Measurements from ENCODE around the gene DNMBP.

Gene DNMBP, protein sequence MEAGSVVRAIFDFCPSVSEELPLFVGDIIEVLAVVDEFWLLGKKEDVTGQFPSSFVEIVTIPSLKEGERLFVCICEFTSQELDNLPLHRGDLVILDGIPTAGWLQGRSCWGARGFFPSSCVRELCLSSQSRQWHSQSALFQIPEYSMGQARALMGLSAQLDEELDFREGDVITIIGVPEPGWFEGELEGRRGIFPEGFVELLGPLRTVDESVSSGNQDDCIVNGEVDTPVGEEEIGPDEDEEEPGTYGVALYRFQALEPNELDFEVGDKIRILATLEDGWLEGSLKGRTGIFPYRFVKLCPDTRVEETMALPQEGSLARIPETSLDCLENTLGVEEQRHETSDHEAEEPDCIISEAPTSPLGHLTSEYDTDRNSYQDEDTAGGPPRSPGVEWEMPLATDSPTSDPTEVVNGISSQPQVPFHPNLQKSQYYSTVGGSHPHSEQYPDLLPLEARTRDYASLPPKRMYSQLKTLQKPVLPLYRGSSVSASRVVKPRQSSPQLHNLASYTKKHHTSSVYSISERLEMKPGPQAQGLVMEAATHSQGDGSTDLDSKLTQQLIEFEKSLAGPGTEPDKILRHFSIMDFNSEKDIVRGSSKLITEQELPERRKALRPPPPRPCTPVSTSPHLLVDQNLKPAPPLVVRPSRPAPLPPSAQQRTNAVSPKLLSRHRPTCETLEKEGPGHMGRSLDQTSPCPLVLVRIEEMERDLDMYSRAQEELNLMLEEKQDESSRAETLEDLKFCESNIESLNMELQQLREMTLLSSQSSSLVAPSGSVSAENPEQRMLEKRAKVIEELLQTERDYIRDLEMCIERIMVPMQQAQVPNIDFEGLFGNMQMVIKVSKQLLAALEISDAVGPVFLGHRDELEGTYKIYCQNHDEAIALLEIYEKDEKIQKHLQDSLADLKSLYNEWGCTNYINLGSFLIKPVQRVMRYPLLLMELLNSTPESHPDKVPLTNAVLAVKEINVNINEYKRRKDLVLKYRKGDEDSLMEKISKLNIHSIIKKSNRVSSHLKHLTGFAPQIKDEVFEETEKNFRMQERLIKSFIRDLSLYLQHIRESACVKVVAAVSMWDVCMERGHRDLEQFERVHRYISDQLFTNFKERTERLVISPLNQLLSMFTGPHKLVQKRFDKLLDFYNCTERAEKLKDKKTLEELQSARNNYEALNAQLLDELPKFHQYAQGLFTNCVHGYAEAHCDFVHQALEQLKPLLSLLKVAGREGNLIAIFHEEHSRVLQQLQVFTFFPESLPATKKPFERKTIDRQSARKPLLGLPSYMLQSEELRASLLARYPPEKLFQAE (N-terminal part only)

DNA sequence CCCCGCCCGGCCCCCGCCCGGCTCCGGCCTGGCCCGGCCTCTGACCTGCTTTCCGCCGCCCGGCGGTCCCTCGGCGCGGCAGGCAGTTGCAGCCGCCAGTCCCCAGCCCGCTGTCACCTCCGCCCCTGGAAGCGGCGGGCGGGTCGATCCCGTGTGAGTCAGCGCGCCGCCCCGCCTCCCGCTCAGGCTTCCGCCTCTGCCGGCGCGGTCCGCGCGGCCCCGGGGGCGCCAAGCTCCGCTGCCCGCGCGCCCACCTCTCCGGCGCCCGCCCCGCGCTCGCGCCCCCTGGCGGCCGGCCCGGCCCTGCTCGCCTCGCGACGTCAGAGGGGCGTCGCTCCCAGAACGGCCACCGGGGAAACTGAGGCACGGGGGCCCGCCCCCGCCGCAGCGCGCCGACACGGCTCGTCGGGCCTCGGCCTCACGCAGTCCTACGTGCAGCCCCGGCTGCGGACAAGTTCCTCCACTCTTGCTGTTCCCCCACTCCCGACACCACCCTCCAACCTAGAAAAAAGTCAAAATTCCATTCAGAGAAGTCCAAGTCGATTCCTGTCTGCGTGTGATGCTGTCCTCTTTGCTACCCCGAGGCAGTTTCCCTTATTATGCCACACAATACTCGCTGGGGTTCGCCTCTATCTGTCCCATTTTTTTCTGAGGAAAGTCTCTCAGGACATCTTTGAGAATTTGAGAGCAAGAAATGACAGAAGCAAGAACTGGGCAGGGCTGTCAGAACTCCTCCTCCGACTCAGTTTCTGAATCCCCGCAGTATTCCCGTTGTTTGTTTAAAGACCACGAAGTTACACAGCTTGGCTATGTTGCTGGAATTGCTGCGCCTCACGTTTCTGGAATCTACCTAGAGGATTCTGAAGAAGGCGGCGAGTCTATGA is at the start of gene DNMBP:
DNMBP (minus strand) TSS at position 155 of the 884 bp plus-strand sequence. CDS start 37,823 bp downstream, outside the sequence.
- peak in 1 of 2 experiments; percentile 81 for DNase-seq

DNA sequence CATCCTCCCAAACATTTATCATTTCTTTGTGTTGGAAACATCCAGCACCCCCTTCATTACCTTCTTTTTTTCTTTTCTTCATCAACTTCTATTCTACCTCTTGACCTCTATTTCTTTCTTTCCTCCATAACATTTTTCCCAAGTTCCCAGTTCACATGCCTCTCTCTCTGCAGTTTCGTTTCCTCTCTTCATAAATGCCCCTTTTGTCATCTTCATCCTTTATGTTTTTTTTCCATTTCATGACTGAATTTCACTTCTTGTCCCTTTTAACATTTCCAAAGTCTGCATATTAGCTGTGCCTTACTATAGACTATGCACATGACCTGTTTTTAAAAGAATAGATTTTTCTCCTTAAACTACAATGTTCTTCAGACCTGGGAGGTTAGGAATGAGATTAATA is 48.2 kb upstream of the DNMBP start:
- DNase-seq: no peak

DNA sequence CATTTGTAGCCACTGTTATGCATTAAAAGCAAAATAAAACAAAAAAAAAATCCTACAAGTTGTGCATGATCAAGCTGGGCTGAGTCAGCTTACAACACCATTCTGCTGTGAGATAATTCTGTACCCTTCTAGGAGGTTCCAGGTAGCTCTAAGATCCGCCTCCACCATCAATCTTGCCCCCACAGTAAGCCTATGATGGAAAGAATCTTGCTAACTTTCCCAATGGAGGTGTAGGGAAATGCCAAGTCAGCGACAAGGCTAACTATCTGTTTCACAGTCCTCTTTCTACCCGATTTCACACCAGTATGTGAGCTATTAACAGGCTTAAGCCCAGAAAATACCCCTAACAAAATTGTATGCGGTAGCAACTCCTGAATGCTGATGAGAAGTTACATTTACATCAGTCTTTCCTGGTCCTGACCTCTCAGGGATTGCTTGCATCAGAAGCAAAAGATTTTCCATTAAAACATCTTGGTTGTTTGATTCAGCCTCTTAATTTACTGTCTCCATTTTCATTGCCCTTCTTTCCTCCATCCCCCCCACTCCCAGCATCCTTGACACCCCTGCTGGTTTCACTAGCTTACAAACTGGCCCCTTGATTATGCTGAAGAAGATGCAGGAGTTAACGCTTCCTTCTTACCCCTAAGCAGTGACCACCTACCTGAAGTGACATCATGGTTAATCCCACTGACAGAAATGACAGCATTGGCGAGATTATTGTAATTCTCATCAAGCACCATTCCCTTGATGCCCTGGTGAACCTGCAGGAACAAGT is 44.1 kb upstream of the DNMBP start:
- DNase-seq: no peak

DNA sequence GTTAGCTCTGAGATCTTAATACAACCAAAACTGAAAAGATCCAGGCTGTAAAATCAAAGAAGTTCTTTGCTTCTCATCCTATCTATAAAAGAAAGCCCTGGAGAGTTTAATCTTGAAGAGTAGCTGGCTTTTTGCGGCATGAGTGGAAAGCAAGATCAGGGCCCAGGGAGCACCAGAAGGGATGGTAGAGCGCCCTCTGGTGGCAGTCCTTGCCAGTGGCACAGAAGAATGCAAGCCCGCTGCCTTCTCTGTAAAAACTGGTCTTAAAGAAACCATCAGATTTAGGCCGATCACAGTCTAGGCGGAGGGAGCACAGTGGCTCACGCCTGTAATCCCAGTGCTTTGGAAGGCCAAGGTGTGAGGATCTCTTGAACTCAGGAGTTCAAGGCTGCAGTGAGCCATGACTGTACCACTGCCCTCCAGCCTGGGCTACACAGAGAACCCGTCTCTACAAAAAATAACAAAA is 36.3 kb upstream of the DNMBP start:
- DNase-seq: peak; percentile 25 to 76

DNA sequence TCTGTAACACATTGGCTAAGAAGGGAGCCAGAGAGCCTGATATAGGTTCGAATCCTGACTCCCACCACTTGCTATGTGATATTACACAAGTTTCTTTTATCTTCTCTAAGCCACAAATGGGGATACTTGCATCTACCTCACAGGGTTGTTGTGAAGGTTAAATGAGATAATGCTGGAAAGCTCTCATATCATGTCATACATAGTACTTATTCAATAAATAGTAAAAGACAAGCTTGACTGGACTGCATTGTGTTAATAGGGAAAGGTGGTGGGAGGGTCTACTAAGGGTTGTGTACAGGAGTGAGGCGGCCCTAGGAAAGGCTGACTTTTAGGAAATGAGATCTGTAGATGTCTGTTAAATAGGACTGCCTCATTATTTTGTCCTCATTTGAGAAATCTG is 35.8 kb upstream of the DNMBP start:
- no peak for DNase-seq

DNA sequence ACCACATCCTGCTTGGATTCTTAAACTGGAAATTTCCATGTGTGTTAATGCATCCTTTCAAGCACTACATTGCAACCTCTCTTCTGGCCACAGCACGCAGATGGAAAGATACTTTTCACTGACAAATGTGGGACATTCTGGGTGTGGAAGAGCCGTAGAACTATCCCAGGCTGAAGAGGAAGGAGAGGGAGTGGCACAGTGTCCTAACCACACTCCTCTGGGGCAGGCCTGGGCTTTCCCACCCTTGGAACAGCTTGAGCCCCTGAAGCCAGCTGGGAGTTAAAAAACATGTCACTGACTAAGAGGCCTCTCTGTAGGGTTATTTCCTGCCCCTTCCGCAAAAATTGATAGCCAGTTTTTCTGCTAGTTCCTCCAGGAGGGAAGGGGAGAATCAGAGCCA is 34.0 kb upstream of the DNMBP start:
- DNase-seq: no peak

DNA sequence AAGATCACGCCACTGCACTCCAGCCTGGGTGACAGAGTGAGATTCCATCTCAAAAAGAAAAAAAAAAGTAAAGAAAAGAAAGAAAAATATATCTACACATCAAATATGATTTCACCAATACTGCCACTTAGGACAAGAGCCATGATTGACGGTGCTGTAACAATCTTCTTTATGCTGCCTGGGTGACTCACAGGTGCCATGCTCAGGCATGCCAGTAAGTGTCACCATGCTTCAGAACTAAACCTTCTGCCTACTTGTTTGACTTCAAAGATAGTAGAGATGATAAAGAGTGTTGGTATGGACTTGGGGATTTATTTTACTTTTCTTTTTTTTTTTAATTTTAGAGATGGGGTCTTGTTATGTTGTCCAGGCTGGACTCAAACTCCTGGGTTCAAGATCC is 33.6 kb upstream of the DNMBP start:
- DNase-seq: no peak

DNA sequence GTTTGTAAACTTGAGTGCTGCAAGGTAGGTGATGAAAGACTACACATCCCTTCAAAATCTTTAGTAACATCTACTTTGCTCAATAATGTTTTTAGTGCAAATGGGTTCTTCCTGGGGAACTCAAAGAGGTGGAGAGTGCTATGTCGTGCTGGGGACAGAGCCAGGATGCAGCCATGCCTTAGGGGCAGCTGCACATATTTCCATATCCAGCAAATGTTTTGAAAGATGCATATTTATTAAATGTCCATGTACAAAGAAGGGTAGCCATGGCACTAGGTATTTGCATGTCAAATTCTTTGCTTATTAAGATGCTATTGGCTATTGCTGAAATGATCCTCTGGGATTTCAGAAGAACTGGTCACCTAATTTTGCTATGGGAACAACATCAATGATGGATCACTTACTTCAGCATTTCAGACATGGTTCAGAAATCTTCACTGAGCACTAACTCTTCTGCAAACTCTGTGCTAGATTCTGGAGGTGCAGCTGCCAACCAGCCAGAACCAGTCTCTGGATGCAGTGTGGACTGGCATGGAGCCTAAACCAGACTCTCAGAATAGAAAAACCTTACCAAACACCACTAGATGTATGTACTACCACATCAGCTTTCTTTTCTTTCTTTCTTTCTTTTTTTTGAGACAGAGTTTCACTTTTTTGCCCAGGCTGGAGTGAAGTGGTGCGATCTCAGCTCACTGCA is 31.7 kb upstream of the DNMBP start:
- peak; percentile 77 to 86 for DNase-seq

DNA sequence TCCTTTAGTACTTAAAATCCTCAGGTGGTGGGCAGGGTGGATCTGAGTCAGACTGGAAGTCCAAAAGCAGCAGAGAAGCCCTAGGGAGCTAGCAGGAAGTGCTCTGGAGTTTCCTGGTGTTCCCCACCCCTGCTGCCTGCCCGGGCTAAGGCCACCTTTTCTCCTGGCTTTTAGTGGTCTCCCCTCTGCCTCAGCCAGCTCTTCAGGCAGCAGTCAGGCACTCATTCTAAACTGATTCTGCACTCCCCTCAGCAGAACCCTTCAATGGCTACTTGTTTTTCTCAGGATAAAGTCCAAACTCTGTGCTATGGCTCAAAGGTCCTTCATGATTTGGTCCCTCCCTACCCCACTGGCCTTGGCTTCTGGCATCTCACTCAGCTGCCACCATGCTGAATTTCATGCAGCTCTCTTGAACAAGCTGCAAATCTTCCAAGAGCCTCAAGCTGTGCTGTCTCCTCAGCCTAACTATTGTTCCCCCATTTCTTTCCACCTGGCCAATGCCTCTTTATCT is 28.9 kb upstream of the DNMBP start:
- no peak for DNase-seq

DNA sequence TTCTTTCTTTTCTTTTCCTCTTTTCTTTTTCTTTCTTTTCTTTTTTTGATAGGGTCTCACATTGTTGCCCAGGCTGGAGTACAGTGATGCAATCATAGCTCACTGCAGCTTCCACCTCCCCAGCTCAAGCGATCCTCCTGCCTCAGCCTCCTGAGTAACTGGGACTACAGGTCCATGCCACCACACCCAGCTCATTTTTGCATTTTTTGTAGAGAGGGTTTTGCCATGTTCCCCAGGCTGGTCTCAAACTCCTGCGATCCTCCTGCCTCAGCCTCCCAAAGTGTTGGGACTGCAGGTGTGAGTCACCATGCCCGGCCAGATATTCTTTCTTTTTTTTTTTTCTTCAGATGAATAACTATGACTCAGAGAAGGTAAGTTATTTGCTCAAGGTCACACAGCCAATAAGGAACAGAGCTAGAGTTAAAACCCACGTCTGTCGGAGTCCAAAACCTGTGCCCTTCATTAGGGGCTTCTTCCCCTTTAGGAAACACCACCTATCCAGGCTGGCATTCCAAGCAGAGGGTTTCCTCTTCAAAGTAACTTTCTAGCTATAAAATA is 28.1 kb upstream of the DNMBP start:
- DNase-seq: no peak

DNA sequence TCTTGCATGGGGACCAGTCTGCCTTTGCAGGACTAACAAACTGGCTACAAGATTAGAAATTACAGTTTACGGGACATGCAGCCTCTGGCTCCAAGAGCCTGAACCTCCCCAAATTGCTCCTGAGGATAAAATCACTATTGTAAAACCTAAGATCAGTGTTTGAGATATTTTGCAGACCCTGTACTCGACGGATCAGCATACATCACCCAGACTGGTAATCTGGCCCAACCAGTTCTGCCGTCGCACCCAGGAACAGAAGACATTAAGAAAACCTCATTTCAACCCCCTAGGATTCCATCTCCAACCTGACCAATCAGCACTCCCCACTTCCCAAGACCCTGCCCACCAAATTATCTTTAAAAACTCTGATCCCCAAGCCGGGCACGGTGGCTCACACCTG is 27.1 kb upstream of the DNMBP start:
- DNase-seq: no peak

DNA sequence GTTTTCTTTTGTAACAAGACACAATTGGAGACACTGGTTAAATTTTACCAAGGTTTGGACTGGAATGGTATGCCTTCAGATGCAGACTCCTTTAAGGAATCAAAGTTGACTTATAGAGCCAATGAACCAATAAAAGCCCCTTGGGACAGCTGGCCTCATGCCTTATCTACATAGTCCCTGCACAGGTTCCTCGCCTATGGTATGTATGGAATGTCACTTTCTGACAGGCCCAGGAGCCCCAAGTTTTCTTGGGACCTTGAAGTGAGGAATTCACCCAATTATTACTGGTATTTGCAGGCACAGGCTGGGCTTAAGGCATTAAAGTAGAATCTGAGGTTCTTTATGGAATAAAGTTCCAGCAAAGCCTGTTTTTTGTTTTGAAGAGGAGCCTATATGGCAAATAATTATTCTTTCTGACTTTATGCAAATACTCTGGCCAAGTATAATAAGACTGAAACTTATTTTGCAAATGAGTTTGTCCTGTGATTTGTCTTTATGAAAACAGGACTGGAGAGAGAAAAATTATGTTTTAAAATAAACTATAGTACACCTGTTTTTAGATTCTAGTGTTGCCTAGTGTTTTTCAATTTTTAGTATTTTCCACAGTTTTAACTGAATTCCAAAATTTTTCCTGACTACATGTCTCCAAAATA is 24.1 kb upstream of the DNMBP start:
- no peak for DNase-seq

DNA sequence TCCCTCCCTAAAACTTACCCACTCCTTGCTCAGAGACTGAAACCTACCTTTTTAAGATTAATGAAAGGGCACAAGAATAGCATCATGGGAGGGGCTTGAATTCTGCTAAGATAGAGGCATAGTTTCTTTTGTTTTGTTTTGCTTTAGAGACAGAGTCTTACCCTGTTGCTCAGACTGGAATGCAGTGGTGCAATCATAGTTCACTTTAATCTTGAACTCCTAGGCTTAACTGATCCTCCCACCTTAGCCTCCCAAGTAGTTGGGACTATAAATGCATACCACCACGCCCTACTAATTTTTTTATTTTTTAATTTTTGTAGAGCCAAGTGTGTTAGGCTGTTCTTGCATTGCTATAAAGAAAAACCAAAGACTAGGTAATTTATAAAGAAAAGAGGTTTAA is 17.7 kb upstream of the DNMBP start:
- DNase-seq: no peak

DNA sequence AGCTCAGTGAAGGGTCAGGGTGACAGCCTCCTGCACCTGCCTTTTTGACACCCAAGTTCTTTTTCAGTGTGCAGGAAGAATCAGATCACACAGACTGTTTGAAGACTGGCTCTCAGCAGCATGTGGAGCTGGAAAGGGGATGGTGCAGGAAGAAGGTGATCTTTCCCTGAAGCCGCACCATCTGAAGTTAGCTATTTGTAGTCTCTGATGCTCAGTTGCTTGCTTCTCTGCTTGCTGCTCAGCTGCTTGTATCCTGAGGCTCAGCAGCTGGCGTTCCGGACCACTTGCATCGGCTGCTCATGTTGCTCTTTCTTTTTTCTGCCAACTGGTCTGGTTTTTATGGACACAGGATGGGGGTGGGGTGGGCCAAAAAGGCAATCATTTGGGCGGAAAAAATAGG is 15.8 kb upstream of the DNMBP start:
- DNase-seq: peak; percentile 9 to 51

DNA sequence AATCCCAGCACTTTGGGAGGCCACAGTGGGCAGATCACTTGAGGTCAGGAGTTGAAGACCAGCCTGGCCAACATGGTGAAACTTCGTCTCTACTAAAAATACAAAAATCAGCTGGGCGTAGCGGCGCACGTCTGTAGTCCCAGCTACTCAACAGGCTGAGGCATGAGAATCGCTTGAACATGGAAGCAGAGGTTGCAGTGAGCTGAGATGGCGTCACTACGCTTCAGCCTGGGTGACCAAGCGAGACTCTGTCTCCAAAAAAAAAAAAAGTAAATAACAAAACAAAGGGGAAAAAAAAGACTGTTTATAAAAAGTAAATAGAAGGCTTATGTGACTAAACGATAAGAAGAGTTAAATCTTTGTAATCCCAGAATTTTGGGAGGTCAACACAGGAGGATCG is 15.0 kb upstream of the DNMBP start:
- no peak for DNase-seq

DNA sequence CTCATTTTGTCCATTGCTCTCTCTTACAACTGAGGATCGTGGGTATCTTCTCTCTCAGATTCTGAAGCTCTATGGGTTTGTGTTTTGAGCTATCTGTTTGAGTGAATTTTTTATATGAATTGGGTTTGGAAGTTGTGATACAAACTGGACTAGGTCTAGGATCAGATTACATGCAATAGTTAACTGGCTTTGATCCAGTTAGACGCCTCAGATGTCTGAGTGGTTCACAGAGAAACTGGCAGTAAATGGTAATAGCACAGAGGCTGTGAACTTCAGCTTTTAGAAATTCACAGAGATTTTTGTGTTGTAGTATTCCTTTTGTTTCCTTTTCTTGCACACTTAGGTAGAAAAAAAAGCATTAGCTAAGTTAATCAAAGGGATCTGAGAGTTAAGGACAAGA is 12.7 kb upstream of the DNMBP start:
- no peak for DNase-seq

DNA sequence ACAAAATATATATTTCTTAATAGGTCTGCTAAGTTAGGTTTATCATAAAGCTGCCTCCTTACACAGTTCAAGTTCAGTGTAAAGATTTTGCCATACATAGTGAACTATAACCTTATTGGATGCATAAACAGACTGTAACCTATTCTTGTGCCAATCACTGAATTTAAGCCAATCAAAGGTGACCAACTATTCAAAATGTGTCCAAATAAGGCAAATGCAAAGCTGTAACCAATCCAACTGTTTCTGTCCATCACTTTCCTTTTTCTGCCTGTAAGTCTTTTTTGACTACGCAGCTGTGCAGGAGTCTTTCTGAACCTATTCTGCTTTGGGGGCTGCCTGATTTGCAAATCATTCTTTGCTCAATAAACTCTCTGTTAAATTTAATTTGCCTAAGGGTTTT is 11.6 kb upstream of the DNMBP start:
- DNase-seq: peak; percentile 27 to 33

DNA sequence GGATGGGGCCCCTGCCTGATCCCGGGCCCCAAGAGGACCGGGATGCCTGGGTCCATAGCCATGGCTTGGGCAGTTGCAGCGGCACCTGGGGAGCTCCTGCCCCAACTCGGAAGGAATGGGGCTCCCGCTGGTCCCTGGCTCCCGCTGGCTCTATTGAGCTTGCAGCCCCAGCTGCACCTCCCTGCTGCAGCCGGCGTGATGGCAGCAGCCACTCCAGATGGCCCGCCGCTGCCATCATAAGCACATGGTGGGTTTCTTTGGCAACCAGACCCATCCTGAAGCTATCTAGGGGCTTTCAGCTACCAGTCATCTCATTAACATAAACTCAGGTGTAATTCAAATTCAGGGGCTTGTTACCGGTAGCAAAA is 11.1 kb upstream of the DNMBP start:
- peak in 1 of 2 experiments; percentile 24 for DNase-seq

DNA sequence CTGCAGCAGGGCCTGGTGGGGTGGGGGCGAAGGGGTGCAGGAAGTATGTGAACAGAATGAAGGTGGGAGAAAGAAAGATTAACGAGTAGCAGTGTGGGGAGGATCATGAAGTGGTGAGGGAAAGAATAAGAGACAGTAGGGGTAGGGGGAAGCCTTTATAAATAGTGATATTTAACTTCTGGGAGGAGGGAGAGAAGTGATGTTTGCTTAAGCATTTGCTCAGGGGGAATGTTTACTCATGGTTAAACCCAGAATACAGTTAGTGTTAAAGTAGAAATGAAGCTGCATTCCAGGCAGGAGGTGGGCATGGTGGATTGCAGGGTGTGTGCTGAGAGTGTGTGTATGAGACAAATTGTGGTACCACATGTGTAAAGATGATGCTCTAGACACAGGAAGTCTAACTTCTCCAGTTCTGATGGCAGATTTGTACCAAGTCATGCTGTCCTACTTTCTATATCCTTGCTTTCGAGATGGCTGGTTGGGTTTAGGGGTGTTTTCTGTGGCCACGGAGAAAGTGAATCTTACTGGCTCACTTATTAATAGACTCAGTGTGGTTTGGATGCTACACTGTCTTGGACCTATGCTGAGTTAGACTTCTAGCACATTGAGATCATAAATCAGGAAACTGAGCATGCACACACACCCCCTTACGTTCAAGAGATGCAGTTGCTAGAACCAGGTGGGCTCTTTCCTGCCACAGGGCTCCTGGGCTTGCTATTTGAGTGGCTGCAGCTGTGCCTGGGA is 10.6 kb upstream of the DNMBP start:
- DNase-seq: peak; percentile 34 to 68
